Nucleus accumbens (tissue), 56 donors: ENCODE results near the gene MATK.

ENCODE experiments used
- DNase-seq, 56 donors: peaks; one replicate each; lab custom pipeline; 2025; lab: John Stamatoyannopoulos, UW

The MATK gene

GRCh38 chr19:3792114-3792513 lies 5.9 kb upstream of the MATK start:
- DNase-seq, result no peak

- no peak for DNase-seq
These were observed 4.8 kb upstream of the MATK start for GRCh38 chr19:3790941-3791340.

GRCh38 chr19:3790209-3790734 lies 4.1 kb upstream of the MATK start:
- no peak for DNase-seq

GRCh38 chr19:3788996-3789778 lies 3.0 kb upstream of the MATK start:
- no peak for DNase-seq

GRCh38 chr19:3785451-3785937 lies 687 bp downstream of the MATK start:
- DNase-seq, result peak in 8 of 56 donors; percentile 1 to 41 (median 18)

- peak in 1 of 56 donors; percentile 41 for DNase-seq
These were observed 1.4 kb downstream of the MATK start for GRCh38 chr19:3784607-3785450.

GRCh38 chr19:3783660-3784584 lies 2.3 kb downstream of the MATK start:
- no peak for DNase-seq

- DNase-seq, result no peak
These were observed 3.3 kb downstream of the MATK start for GRCh38 chr19:3782903-3783302.

- DNase-seq, result no peak
These were observed 3.9 kb downstream of the MATK start for GRCh38 chr19:3782330-3782729.

GRCh38 chr19:3781603-3782002 lies 4.6 kb downstream of the MATK start:
- no peak for DNase-seq

GRCh38 chr19:3780786-3781304 lies 5.3 kb downstream of the MATK start:
- no peak for DNase-seq

GRCh38 chr19:3778899-3779723 lies 7.1 kb downstream of the MATK start:
- no peak for DNase-seq

GRCh38 chr19:3778104-3778867 lies 7.9 kb downstream of the MATK start:
- DNase-seq, result no peak

- DNase-seq, result no peak
These were observed 9.6 kb downstream of the MATK start for GRCh38 chr19:3776479-3777040.

- DNase-seq, result no peak
These were observed 10.3 kb downstream of the MATK start for GRCh38 chr19:3775831-3776230.

GRCh38 chr19:3775374-3775711 lies 10.8 kb downstream of the MATK start:
- no peak for DNase-seq

- no peak for DNase-seq
These were observed 11.4 kb downstream of the MATK start for GRCh38 chr19:3774621-3775373.
